ENCODE measurements around the gene POMGNT1.

DNA sequence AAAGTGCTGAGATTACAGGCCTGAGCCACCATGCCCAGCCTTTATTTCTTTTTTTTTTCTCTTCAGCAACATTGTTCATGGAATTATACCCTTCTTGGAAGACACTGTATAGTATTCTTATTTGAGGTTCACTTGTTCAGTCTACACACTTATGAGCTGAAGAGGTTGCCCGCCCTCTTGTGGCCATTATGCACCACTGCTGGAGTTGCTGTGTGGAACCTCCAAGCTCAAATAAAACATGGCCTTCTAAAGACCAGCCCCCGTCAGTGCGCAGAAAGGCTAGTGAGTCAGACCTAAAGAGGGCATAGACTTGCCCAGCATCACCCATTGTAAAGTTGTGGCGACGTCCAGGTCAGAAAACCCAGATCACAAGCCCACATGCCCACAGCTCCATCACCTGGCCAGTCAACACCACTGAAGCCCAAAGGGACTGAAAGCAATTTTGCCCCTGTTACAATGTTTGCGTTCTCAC is 25.3 kb upstream of the POMGNT1 start:
- TF ChIP-seq, protein P1, sequence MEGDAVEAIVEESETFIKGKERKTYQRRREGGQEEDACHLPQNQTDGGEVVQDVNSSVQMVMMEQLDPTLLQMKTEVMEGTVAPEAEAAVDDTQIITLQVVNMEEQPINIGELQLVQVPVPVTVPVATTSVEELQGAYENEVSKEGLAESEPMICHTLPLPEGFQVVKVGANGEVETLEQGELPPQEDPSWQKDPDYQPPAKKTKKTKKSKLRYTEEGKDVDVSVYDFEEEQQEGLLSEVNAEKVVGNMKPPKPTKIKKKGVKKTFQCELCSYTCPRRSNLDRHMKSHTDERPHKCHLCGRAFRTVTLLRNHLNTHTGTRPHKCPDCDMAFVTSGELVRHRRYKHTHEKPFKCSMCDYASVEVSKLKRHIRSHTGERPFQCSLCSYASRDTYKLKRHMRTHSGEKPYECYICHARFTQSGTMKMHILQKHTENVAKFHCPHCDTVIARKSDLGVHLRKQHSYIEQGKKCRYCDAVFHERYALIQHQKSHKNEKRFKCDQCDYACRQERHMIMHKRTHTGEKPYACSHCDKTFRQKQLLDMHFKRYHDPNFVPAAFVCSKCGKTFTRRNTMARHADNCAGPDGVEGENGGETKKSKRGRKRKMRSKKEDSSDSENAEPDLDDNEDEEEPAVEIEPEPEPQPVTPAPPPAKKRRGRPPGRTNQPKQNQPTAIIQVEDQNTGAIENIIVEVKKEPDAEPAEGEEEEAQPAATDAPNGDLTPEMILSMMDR (IDR thresholded peaks at IDR 0.05) = peak; percentile 79 to 84 (median 82)
- no peak for TF ChIP-seq POLR2A (IDR thresholded peaks at IDR 0.05)
